Right lung (tissue), 5 donors: ENCODE measurements around the gene RNF113A. TPM values are rescaled to one million over a fixed set of nuclear protein-coding genes. Genes with fewer than 3 reads are reported as not detected.
A peak's percentile ranks its signal among the peaks of the same experiment; 100 is the strongest.
"Not testable (repeated sequence)": the region's sequence is repeated elsewhere in the genome, so short reads cannot be mapped to it uniquely, and the experiment has no call there.

Experiments
- DNase-seq, 2 donors: peaks; one replicate each; pipeline ENCODE4 v3.0.0-alpha.2; 2013
- polyA plus RNA-seq, 5 donors: library from polyadenylated mRNA; unstranded; fragments of 120-200 nt; gene quantifications; one replicate each; pipeline versions ENCODE4 v1.2.1 to v1.2.3, GENCODE V29; 2013; ENCODE audit warnings: inconsistent platforms in 1 of 5, low replicate concordance in 1 of 5; ENCODE audit not compliant: insufficient read length in 5 of 5, insufficient read depth in 1 of 5

RNF113A gene
- polyA plus RNA-seq, 5 donors, result 10.2 to 14.1 (median 11.9) TPM

DNA sequence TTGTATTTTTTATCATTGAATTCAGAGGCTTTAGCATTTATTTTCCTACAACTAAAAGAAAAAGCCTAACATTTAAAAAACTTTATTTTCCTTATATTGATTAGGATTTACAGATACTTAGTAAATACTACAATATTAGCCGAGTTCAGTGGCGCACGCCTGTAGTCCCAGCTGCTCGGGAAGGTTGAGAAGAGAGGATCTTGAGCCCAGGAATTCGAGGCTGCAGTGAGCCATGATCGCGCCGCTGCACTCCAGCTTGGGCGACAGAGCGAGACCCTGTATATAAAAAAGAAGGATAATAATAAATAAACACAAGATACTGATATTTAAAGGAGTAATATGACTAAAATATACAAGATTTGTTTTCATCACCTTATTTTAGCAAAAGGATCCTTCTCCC is 18.1 kb downstream of the RNF113A start:
- DNase-seq, result no peak

DNA sequence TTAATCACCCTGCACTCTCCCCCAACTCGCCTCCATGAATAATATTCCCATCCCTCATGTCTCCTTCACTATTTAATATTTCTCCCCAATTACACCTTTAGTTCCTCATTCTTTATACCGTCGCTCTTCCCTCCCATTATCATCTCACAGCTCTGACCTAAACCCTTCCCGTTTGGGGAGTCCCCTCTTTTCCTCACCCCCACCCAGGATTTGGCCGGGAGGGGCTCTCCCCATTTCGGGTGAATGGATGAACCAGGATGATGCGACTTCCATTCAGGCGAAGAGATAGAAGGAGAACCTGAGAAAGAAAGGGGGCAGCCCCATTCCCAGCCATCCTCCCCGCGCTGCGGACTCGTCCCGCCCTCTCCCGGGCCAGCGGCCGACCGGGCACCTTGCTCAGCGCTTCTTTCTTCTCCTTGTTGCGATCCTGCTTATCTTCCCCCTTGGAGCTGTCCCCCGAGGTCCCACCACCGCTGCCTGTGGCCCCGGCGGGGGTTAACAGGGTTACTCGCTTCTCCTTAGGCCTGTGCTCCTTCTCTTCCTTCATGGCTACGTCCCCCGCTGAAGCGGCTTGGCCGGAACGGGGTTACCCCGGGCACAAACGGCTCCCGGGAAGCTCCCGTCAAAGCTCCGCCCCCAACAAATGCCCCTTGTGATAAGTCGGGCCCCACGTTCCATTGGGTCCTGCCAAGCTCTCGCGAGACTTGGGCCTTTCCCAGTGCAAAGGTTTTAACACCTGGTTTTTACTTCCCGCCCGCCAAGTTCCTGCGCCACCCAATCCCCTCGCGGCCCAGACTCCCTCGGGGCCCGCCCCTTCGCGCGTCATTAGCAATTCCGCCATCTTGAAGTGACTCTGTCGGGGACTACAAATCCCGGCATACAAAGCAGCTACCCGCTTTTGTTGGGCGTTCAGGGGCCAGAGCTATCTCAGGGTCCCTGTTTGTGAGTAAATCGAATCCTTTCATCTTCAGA is 18.9 kb downstream of the RNF113A start, which contains the start of gene UPF3B:
UPF3B (minus strand) TSS at position 582 of the 972 bp plus-strand sequence; CDS start at position 547, 35 bp downstream.
- DNase-seq, result peak; percentile 92 to 94

DNA sequence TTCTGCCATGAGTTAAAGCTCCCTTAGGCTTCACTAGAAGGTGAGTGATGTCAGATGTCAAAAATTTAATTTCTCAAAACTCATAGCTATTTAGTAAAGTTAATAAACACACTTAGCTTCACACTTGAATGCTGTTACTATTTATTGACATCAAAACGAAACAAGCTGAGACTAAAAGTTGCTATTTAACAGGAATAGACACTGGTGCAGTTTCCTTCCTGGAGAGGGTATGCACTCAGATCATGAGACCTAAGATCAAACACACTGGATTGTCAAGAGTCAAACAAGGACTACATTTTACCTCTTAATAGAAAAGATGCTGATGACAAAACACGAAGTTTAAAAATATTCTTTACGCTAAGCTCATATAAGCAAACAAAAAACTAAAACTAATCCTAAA is 37.6 kb downstream of the RNF113A start:
- DNase-seq, result no peak

- no peak for DNase-seq
Observed at GRCh38 chrX:119828446-119828845, 43.1 kb downstream of the RNF113A start.

DNA sequence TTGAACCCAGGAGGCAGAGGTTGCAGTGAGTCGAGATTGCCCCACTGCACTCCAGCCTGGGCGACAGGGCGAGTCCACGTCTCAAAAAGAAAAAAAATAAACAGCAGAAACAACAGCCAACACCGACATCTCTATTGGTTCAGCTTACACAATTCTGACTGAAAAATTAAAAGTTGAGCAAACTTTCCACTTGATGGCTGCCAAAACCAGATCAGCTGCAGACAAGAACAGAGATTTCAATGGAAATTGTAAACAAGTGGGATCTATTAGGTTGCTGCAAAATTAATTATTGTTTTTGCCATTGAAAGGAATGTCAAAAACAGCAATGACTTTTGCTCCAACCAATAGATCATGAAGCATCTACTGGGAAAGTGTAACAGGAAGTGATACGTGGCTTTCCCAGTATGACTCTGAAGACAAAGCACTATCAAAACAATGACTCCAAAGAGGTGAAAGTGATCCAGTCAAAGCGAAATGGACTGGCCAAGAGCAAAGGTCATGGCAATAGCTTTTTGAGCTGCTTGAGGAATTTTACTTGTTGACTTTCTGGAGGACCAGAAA is 45.1 kb downstream of the RNF113A start:
- peak; percentile 18 to 40 for DNase-seq

GRCh38 chrX:119824221-119824620 is 47.3 kb downstream of the RNF113A start:
- not testable (repeated sequence) for DNase-seq

DNA sequence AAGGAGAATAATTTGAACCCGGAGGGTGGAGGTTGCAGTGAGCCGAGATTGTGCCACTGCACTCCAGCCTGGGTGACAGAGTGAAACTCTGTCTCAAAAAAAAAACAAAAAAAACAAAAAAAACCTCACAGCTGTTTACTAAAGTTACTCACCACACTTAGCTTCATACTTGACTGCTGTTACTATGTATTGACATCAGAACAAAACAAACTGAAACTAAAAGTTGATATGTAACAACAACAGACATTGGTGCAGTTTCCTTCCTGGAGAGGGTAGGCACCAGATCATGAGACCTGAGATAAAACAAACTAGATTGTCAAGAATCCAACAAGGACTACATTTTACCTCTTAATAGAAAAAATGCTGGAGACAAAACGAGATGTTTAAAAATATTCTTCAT is 49.8 kb downstream of the RNF113A start:
- DNase-seq, result not testable (repeated sequence)

Other genes starting within 250 kb of the RNF113A start
- gene SEPTIN6, start 178.6 kb downstream of the RNF113A start, polyA plus RNA-seq, result 10 to 100 TPM; 26.7 to 42.0 (median 35.4) TPM
- under 1 TPM; 0.40 to 0.56 (median 0.54) TPM for gene SOWAHD, start 113.1 kb downstream of the RNF113A start, polyA plus RNA-seq
- gene RPL39, start 80.1 kb downstream of the RNF113A start, polyA plus RNA-seq, result 1,000 to 10,000 TPM; 2,580 to 3,320 (median 2,716) TPM
- 10 to 100 TPM; 20.9 to 32.0 (median 27.7) TPM for gene UPF3B, start 18.8 kb downstream of the RNF113A start, polyA plus RNA-seq
- gene NDUFA1, start 99 bp upstream of the RNF113A start, polyA plus RNA-seq, result 10 to 100 TPM; 74.3 to 99.1 (median 85.9) TPM
- 1 to 10 TPM; 1.2 to 5.5 (median 3.8) TPM for gene AKAP14, start 24.2 kb upstream of the RNF113A start, polyA plus RNA-seq
- 10 to 100 TPM; 12.1 to 16.9 (median 14.8) TPM for gene NKAP, start 72.0 kb upstream of the RNF113A start, polyA plus RNA-seq
- gene RHOXF2B, start 206.0 kb upstream of the RNF113A start, polyA plus RNA-seq, result not detected
- 1 to 10 TPM in 2 of 5 donors, under 1 TPM in 3; 0.32 to 1.1 (median 0.94) TPM for gene RHOXF1, start 244.2 kb upstream of the RNF113A start, polyA plus RNA-seq